Stimulated activated CD8-positive, alpha-beta memory T cell treated with anti-CD3 and anti-CD28 coated beads, Interleukin-15, amount 100 ng/mL, for 1 hour (primary cell): Measurements from ENCODE around the gene CBLN1.
"Not testable (repeated sequence)": the region's sequence is repeated elsewhere in the genome, so short reads cannot be mapped to it uniquely, and the experiment has no call there.

Experiments
- DNase-seq: peaks from one replicate; pipeline ENCODE4 v3.0.0-alpha.2; 2020; ENCODE audit warnings: low read depth

Gene CBLN1

DNA sequence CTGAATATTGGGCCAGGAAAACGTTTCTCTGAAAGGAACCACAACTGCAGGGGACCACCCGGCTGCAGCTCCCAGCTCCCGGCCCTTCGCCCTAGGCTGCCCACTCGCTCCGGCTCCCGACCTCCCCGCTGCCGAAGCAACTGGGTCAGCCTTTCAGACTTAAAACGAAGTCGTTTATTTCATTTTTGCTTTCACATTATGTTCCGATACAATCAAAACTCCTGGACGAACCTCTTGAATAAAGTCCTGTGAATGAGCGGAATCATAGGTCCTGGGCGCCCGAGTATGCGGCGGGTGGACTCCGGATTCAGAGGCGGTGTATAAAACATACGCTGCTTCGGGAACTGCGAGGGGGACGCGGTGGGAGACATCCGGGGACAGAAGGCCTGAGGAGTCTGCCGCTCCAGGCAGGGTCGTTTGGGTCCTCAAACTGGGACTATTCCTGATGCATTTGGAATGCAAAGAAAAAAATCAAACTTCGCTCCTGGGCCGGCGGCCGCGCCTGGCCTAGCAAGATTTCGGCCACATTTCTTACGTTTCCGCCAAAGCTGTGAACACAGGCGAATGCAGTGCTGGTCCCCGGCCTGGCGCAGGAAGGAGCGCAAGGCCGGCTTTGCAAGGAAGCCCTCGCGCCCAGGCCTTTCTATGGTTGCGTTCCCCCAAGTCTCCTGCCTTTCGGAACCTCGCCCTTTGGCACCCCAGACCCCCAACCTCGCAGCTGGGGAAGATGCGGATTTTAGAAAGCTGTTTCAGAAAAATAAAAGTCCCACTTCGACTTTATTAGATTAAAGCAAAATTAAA, 3.7 kb downstream of the CBLN1 start:
- no peak for DNase-seq

DNA sequence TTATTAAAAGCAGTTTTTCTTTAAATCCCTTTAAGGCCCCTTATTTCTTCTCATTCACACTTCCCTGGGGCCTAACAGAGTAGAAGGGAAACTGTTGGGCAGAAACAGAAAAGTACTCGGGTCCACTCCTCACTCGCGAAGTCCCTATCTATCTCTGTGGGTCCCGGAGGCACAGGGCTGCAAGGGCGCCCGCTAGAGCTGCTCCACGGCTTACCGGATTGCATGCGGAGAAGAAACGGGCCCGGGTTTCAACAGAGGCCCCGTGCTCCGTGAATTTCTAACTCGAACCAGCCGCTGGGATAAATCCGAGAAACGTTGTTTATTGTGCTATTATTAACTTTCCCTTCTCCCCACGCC, 4.3 kb downstream of the CBLN1 start:
- DNase-seq: no peak

DNA sequence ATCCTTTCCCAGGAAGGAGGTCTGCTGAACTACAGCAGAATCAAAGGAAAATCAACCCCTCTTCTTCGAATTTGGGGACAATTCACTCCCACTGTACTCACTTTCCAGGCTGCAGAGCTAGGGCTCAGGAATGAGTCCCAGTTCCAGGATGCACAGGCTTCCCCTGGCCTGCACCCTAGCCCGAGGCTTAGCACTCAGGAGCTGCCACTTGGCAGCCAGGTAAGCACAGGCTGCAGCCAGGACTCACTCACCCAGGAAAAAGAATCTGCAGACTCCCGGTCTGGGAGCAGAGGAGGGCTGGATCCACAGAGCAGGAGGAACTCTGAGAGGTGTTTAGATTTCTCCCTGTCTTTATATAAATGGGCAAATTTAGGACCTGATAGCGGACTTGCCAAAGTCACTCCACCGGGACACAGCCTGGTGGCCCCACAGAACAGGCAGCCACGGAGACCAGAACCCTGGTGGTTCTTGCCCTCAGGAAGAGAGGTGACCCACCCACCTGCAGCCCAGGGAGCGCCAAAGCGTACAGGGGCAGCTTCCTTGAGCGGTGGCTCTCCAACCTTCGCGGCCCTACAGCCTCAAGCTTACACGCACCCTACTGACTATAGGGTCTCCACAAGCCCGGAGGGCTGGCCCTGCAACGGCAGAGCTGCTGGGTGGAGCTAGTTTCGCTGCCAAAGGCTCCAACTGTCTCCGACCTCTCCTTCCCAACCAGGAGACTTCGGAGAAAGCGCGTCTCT, 4.8 kb downstream of the CBLN1 start:
- DNase-seq: no peak

DNA sequence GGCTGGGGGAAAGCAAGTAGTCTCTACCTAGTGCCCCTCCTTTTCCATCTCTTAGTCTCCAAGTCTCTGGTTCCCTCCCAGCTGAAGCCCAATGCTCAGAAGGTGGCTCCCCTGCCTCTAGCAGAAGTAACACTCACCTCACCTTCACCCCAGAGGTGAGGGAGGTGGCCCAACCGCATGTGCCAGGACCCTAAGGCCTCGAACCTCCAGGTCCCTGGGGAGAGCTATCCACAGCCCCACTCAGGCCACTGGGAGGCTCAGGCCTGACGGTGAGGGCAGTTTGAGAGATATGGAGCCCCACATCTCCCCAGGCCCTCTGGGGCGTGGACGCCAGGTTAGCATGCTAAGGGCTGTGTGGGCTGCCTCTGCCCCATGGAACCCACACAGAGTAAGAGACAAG, 5.8 kb downstream of the CBLN1 start:
- DNase-seq: no peak

DNA sequence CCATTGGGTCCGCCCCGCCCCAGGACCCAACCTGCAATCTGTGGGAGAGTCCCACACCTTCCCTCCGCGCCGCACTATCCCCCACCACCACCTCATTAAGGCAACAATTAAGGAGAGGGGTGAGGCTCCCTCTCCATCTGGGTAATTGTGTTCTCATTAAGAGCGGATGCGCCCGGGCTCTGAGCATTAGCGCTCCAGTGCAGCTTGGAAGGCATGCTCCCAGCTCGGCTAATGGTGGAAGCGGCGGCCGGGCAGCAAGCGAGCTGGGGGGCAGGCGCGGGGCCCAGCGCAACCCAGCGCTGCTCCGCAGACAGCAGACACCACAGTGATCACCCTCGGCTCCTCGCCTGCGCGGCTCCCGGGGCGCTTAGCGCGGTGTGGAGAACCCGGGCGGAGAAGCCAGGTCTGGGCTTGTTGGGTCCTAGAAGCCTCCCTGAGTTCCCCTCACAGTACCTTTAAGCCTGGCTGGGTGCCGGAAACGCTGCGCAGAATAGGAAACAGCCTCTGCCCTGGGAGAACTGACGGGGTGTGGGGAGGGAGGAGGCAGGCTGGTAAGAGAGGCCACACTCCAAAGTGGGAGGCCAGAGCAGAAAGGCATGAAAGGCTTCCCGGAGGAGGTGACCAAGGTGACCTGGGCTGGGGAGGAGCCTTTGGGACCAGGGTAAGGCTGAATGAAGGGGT, 6.4 kb downstream of the CBLN1 start:
- DNase-seq: no peak

DNA sequence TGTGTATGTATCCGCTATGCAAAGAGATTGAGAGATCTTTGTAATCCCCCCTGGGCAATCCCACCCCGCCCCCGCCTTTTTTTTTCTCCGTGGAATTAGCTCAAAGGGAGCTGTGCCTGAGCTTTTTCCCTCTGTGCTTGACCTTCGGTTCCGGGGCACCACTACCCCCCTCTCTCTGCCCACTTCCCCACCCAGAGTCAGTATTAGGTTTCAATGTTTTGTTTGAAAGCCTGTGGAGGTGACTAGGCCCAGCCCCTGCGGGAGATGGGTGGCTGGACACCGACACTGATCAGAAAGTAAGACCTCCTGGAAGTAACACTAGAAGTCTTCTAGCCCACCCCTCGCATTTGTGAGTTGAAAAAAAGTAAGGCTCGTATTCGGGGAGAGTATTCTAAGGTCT, 7.0 kb downstream of the CBLN1 start:
- DNase-seq: no peak

DNA sequence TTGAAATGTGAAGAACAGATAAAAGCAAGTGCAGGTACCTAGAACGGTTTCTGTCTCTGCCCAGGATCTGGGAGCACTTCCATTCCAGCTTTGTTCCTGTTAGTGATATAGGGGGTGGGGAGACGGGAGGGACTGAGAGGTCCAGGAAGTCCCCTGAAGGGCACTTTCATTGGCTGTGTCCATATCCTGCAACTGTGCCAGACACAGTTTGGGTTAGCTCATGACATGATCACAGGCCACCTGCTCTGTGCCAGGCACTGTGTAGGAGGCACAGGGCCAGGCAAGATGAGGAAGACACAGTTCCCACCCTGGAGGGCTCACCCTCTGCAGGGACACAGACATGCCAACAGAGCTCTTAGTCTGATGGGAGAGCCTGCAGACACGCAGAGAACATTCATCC, 7.9 kb downstream of the CBLN1 start:
- DNase-seq: no peak

DNA sequence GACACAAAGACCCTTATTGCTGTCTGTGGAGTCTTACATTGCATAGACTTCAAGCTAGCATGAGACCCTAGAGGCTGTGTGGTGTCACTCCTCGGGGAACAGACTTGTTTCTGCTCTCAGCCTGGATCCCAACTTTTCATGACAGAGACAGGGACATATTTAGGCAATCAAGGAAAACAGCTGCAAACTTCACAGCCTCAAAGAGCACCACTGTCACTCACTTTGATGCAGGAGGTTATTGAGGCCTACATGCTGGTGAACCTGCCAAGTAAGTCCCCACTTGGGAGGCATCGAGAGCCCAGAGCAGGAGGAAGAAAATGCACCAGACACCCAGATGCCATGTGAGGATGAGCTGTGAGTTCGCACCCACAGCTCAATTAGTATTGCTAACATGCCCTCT, 10.3 kb downstream of the CBLN1 start:
- no peak for DNase-seq

DNA sequence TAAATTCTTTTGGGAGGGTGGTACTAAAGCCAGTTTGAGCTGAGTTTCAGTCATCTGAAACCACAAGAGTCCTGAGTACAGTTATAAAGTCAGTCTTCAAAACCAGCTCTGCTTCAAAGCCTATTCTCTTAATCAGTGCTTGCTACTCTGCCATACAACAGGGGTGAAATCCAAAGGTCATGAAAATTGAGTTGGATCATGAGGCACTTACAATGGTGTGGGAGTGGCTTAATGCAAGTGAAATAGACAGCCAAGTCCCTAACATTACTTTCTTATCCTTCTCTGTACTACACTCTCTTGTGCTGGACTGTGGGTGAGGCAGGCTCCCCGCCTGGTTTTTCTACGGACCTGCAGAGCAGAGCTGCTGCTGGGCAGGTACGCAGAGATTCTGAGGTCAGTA, 12.4 kb downstream of the CBLN1 start:
- no peak for DNase-seq

DNA sequence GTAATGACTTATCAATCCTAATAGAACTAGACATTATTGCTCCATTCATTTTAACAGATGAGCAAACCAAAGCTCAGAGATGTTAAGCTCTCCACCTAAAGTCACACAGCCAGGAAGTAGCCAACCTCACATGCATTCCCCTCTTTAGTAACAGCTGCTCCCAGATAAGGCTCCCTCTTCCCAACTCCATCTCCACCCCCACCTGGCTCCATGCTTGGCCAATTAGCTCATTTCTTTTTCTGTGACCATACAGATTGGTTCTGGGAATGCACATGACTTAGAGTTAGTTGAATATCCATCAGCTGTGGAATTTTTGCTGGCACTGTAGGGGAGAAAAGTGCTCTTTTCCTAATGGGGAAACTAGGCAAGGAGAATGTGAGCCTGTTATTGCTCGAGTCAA, 13.0 kb downstream of the CBLN1 start:
- no peak for DNase-seq

DNA sequence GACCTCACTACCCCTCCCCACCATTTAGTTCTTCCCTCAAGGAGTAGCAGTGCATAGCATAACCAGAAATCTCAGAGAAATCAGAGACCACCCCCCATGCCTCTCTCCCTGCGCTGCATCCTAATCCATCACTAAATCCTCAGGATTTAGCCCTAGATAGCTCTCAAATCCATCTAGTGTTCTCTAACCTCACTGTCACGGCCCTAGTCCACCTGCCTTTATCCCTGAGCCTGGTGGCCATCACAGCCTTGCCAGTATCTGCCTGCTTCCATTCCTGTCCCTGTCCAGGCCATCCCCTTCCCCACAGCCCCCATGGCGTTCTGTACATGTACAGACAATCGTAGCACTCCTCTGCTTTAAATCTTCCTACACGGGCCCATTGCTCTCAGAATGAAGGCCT, 19.1 kb downstream of the CBLN1 start:
- DNase-seq: no peak

DNA sequence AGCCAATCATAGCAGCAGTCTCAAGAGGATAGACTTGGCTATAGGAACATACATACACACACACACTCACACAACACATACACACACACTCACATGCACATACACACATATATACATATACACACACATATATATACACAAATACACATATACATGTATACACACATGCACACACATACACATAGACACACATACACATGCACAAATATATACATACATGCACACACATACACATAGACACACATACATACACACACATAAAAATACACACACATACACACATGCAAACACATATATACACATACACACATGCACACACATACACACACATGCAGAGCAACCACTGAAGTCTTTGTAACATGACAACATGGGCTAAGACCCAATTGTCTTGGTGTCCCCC, 19.7 kb downstream of the CBLN1 start:
- DNase-seq: no peak

DNA sequence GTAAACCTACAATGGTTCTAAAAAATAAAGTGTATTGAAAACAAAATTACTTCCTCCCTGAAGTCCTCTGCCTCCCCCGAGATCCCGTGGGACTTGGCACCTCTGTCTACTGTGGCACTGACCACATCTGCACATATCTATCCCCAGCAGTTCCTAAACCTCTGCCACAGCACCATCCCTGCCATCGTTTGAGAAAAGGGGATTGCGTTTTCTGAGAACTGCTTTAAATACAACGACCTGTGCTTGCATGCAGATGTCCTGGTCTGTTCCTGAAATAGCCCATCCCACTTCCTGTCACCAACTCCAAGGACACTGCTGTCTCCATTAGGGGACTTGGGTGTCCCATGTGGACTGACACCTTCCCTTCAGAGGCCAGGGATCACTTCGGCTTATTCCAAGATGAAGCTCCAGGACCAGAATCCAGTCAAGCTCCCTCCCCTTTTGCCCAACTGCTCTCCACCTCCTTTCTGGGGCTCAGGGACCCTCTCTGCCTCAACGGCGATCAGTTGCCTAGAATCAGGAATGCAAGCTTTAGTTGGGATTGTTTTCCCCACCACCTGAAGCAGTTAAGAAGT, 20.6 kb downstream of the CBLN1 start:
- no peak for DNase-seq

DNA sequence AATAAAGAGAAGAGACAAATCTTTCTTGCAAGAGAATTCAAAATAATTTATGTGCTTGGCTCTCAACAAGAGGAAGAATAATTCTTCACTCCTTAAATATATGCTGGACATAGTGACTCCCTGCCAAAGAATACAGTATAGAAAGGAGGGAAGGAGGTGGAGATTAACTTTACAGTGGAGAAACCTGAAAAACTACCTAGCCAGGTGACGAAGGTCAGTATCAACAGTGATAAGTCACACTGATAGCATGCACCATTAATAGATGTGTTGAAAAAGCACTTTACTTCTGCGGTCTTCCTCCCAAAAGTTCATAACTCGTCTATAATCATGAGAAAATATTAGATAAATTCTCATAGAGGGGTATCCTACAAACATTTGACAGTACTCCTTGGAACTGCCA, 21.4 kb downstream of the CBLN1 start:
- DNase-seq: no peak

DNA sequence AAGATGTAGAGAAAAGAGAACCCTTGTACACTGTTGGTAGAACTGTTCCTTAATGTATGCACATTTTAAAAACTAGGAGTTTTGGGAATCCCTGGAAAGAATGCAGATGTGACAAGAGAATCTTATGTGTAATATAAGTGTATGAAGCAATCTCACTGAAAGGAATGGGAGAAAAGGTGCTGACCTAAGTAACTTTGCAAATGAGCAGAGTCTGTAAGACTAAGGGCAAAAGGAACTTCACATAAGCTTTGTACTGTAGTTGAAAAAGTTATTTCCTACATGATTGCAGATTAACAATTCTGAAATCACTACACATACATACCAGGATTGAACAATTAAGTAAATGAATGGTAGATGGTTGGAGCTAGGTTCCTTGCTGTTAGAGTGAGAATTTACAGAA, 22.3 kb downstream of the CBLN1 start:
- DNase-seq: no peak

DNA sequence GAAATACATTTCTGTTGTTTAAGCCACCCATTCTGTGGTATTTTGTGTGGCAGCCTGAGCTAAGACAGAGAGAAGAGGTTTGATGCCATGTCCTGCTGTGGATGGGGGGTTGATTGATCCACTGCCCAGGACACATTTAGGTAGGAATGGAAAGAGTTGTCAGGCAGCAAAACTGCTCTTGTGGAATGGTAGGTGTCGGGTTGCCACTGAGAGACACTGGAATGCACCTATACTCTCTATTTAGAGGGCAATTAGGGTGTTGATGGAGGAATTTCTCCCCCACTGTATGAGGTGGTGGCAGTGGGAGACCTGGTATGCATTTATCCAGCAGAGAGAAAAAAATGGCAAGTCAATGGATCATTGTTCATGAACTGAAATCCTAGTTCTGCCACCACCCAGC, 30.9 kb downstream of the CBLN1 start:
- no peak for DNase-seq

DNA sequence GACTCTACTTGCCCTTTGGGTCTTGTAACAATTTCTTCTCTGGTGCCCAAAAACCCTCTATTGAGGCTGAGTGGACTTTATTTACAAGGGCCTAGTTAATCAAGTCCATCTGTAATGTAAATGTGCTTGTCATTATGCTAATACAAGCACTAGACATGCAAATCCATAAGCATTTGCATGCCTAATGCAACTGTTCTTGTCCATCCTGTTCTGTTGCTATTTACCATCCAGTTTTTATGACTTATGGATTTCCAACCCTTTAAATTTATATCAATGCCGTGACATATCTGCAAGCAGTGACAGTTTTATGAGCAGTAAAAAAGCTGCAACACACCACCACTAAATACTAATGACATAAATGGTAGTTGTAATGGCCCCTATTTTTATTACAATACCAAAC, 33.4 kb downstream of the CBLN1 start:
- no peak for DNase-seq

DNA sequence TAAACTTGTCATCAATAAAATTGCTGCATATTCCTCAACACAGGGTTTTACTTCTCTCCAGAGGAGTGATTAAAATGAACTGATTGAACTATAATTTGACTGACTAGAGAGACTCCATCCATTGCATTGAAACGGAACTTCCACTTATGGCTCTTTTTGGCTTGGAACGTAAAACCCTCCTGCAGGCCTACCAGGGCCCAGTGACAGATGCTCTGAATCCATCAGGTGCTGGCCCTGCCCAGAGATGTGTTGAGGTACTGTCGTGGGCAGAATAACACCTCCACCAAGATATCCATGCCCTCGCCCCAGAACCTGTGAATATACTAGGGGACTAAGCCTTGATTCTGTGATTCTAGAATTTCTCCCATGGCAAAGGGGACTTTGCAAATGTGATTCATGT, 45.4 kb downstream of the CBLN1 start:
- no peak for DNase-seq

DNA sequence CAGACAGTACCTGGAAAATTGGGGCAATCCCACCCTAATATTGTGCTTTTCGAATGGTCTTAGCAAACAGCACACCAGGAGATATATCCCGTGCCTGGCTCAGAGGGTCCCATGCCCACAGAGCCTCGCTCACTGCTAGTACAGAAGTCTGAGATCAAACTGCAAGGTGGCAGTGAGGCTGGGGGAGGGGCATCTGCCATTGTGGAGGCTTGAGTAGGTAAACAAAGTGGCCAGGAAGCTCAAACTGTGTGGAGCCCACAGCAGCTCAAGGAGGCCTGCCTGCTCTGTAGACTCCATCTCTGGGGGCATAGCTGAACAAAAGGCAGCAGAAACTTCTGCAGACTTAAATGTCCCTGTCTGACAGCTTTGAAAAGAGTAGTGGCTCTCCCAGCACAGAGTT, 53.3 kb downstream of the CBLN1 start:
- DNase-seq: not testable (repeated sequence)
